Thoracic aorta (tissue), 2 donors: ENCODE results near the gene NKAIN1. TPM values are rescaled to one million over a fixed set of nuclear protein-coding genes. Genes with fewer than 3 reads are reported as not detected.

Source experiments
- ATAC-seq: fragments of 150-250 bp; one replicate; pipeline ENCODE4 v1.8.0; 2017; ENCODE audit warnings: low read depth; ENCODE audit not compliant: insufficient number of reproducible peaks, low FRiP score
- DNase-seq: peaks from one replicate; pipeline ENCODE4 v3.0.0-alpha.2; 2020; ENCODE audit warnings: low spot score
- H3K27ac ChIP-seq, 2 donors: fragments of 200-600 bp; sonication (generic); 1 replicate in 1 of 2; 2 replicates in 1 of 2; pipeline ENCODE4 v1.5.1; 2016; ENCODE audit warnings: mild to moderate bottlenecking in 2 of 2, moderate library complexity in 2 of 2
- H3K27me3 ChIP-seq: fragments of 200-600 bp; sonication (generic); replicated peaks from 2 replicates; pipeline ENCODE4 v1.6.0; 2016; ENCODE audit warnings: mild to moderate bottlenecking; ENCODE audit not compliant: insufficient read depth
- H3K36me3 ChIP-seq: fragments of 200-600 bp; sonication (generic); one replicate; pipeline ENCODE4 v1.5.1; 2016
- H3K4me1 ChIP-seq, 2 donors: fragments of 200-600 bp; sonication (generic); 1 replicate in 1 of 2; 2 replicates in 1 of 2; pipeline versions ENCODE4 v1.5.1 to v1.6.0; 2016; ENCODE audit warnings: low read depth in 2 of 2, mild to moderate bottlenecking in 1 of 2; ENCODE audit not compliant: control insufficient read depth in 1 of 2
- H3K4me3 ChIP-seq: fragments of 200-600 bp; sonication (generic); 2 replicates; pipeline ENCODE4 v1.5.1; 2016; ENCODE audit warnings: mild to moderate bottlenecking
- H3K9me3 ChIP-seq: fragments of 200-600 bp; sonication (generic); 2 replicates; pipeline ENCODE4 v1.5.1; 2016
- total RNA-seq, 2 donors: library from RNA; depleted of rRNA; stranded (reverse); fragments of >200 nt; gene quantifications; one replicate each; pipeline versions ENCODE4 v1.1.0 to v1.2.3, GENCODE V29; 2016
- TF ChIP-seq, protein P1 (sequence below): fragments of 200-600 bp; sonication (generic); IDR thresholded peaks from one replicate; pipeline ENCODE4 v1.5.1; 2019; ENCODE audit warnings: antibody characterized with exemption

Gene NKAIN1
- total RNA-seq, 2 donors from 2014 or later = not detected

DNA sequence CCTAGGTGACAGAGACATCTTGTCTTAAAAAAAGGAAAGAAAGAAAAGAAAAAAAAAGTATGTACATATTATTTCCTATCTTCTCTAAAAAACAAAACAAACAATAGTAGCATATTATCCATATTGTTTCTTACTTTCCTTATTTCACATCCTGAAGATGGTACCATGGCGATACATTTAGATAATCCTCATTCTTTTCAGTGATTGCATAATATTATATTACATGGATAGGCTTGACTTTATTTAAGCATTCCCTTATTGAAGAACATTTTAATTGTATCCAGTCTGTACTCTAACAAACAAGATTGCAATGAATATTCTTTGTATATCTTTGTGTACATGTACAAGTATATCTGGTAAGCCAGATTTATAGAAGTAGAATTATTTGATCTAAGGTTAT is 91.3 kb downstream of the NKAIN1 start:
- ATAC-seq (no peak), DNase-seq (no peak)
- TF ChIP-seq, protein P1, sequence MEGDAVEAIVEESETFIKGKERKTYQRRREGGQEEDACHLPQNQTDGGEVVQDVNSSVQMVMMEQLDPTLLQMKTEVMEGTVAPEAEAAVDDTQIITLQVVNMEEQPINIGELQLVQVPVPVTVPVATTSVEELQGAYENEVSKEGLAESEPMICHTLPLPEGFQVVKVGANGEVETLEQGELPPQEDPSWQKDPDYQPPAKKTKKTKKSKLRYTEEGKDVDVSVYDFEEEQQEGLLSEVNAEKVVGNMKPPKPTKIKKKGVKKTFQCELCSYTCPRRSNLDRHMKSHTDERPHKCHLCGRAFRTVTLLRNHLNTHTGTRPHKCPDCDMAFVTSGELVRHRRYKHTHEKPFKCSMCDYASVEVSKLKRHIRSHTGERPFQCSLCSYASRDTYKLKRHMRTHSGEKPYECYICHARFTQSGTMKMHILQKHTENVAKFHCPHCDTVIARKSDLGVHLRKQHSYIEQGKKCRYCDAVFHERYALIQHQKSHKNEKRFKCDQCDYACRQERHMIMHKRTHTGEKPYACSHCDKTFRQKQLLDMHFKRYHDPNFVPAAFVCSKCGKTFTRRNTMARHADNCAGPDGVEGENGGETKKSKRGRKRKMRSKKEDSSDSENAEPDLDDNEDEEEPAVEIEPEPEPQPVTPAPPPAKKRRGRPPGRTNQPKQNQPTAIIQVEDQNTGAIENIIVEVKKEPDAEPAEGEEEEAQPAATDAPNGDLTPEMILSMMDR = no peak
- Histone ChIP-seq H3K36me3 (no peaks in the 10 kb centered on the region), H3K27me3 (no peaks in the 10 kb centered on the region), H3K4me3 (no peak overlapping the region), H3K4me1 (peaks cover 0 to 4% of the 10 kb centered on the region in 2 donors), H3K9me3 (no peaks in the 10 kb centered on the region), H3K27ac (no peak overlapping the region)

DNA sequence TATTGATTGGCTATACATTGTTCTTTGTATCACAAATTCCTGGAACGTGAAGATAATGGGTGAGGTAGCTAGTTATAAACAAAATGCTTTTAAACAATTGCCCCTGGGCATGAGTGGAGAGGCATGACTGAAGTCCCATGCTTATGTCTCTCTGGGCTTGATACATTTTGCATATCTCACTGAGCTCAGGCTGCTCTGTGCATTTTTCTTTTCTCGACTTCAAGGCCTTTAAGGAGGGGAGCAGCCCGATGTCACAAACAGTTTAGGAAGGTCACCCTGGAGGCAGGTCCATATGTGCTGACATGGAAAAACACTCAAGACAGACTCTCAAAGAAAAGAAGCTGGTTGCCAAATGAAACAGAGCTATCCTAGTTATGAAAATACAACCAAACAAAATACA is 94.0 kb downstream of the NKAIN1 start:
- TF ChIP-seq, protein P1 = no peak
- Histone ChIP-seq H3K27me3 (no peaks in the 10 kb centered on the region), H3K9me3 (no peaks in the 10 kb centered on the region), H3K36me3 (no peaks in the 10 kb centered on the region), H3K27ac (no peak overlapping the region), H3K4me3 (no peak overlapping the region), H3K4me1 (peaks cover 0 to 4% of the 10 kb centered on the region in 2 donors)
- DNase-seq = no peak
- ATAC-seq = no peak

DNA sequence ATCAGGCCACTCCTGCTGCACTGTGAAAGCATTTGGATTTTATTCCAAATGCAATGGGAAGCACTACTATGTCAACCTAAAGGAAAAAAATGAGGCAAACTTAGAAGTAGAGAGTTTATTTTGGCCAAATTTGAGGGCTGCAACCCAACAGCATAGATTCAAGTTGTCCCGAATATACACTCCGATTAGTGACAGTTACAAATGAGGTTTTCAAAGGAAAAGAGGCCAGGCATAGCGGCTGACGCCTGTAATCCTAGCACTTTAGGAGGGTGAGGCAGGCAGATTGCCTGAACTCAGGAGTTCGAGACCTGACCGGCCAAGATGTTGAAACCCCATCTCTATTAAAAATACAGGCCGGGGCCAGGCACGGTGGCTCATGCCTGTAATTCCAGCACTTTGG is 95.2 kb downstream of the NKAIN1 start:
- no peak overlapping the region for H3K4me3 ChIP-seq
- ATAC-seq (no peak), DNase-seq (no peak)
- TF ChIP-seq, protein P1 = no peak
- H3K27ac ChIP-seq = no peak overlapping the region
- no peaks in the 10 kb centered on the region for H3K27me3 ChIP-seq
- no peaks in the 10 kb centered on the region for H3K9me3 ChIP-seq
- H3K4me1 ChIP-seq = peaks cover 0 to 4% of the 10 kb centered on the region in 2 donors
- no peaks in the 10 kb centered on the region for H3K36me3 ChIP-seq

DNA sequence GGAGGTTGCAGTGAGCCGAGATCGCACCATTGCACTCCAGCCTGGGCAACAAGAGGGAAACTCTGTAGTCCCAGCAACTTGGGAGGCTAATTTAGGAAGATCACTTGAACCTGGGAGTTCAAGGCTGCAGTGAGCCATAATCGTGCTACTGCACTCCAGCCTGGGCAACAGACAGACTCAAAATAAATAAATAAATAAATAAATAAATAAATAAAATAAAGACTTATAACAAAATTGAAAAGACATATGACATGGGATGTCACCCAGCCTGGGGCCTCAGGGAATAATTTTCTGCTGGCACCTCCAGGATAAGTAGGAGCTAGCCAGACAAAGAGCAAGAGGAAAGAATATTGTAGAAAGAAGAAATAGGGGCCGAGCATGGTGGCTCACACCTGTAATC is 96.2 kb downstream of the NKAIN1 start:
- ATAC-seq (no peak), DNase-seq (no peak)

DNA sequence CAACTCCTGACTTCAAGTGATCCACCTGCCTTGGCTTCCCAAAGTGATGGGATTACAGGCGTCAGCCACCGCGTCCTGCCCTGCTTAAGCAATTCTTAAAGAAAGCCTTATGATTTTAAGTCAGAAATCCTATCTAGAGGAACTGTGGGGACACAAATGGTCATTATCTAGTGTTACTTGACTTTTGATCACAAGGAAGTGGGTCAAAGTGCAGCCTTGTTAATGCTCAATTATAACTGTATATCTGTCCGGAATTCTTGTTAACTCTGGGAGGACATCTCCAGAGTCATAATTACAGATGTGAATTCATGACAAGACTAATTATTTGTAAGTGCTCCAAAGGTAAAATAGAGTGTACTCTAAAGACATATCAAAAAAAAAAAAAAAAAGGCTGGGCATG is 97.3 kb downstream of the NKAIN1 start:
- TF ChIP-seq, protein P1 = no peak
- Histone ChIP-seq H3K36me3 (no peaks in the 10 kb centered on the region), H3K9me3 (no peaks in the 10 kb centered on the region), H3K27me3 (no peaks in the 10 kb centered on the region), H3K4me1 (peaks cover 0 to 4% of the 10 kb centered on the region in 2 donors), H3K4me3 (no peak overlapping the region), H3K27ac (no peak overlapping the region)
- no peak for ATAC-seq
- no peak for DNase-seq

More for the DNA sequence above, 96.2 kb downstream of the NKAIN1 start:
- H3K9me3 ChIP-seq = no peaks in the 10 kb centered on the region
- H3K4me3 ChIP-seq = no peak overlapping the region
- H3K27me3 ChIP-seq = no peaks in the 10 kb centered on the region
- H3K27ac ChIP-seq = no peak overlapping the region
- peaks cover 0 to 4% of the 10 kb centered on the region in 2 donors for H3K4me1 ChIP-seq
- TF ChIP-seq, protein P1 = no peak
- no peaks in the 10 kb centered on the region for H3K36me3 ChIP-seq
